COLO829 (cell line): ENCODE results near the gene BMPR2.
A peak's percentile ranks its signal among the peaks of the same experiment; 100 is the strongest.
"Not testable (repeated sequence)": the region's sequence is repeated elsewhere in the genome, so short reads cannot be mapped to it uniquely, and the experiment has no call there.

Experiments
- DNase-seq: peaks from one replicate; pipeline ENCODE4 v3.0.0; 2012; ENCODE audit warnings: low spot score

Gene BMPR2

DNA sequence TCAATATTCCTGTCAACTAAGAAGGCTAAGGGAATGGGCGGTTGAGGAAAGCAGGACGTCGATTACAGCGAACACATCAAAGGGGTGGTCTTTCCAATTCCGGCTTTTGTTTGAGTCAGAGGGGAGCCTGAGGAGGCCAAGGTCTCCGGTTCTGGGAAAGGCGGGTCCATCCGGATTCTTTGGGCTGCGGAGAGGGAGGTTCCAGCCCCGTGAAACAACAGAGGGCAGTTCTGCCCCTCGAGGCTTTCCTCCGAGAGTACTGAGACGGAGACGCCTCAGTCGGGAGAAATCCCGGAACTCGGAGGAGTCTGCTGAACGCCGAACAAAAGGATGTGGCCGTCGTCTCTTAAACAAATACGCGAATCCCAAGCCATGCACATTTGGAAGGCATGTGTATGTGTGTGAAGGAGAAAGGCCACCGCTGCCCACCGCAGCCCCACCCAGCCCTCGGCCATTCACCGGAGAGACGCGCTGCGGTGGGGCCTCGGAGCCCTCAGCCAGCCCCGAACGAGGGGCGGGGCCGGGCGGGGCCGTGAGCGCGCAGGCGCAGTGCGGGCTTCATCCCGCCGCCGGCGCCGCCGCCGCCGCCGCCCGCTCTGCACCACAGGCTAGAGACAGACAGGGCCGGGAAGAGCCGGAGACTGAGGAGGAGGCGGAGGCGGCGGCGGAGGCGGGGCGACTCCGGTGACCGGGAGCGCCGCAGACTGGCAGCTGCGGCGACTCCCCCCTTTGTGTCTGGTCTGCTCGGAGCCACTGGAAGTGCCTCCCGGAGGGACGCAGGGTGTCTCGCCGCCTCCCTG is at the start of gene BMPR2:
Gene BMPR2, plus strand, starts transcription at position 719 of the 800 bp plus-strand sequence. CDS start 1,148 bp downstream, outside the sequence.
- peak; percentile 53 for DNase-seq

DNA sequence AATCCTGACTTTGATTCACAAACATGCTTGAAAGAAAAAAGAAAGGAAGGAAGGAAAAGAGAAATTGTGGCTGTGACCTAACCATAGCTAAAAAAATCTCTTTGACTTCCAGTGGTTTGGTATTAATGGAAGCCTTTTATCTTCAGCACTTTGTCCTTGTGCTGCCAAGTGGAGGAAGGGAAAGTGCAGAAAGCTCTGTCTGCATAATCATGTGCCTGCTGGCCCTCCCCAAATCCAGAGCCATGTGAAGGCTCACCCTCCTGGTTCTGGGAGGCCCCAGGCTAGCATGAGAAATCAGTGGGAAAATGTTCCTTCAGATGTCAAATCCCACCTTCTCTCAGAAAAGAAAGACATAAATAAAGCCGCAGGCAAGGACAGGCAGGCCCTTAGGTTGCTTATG is 48.3 kb upstream of the BMPR2 start:
- peak; percentile 17 for DNase-seq

DNA sequence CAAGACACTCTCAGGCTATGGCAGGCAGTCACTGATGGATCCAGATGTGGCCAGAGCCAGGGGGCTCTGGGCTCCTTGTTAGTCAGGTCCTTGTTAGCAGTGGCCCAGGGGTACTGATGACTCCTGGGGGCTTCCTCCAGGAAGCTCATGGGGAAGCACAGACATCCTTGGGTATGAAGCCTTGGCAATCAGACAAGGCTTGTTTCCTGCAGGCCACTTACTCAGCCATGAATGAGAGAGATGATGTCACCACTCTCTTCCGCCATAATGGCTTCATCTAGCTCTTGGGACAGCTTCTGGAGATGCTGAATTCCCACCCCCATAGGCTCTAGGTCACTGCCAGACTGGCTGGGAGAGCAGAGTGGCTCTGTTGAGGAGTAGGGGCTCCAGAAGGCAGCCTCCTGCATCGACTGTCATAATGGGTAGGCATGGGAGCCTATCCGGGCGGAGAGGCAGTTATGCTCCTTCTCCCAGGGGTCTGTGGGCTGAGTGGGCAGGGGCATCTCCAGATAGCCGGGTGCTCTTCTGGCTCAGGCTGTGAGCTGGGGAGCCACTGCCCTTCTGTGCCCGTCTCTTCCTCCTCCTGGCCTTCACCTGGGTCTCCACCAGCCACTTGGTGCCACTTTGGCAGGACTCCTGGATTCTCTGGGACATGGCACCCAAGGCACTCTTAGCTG is 40.2 kb upstream of the BMPR2 start:
- DNase-seq, result no peak

DNA sequence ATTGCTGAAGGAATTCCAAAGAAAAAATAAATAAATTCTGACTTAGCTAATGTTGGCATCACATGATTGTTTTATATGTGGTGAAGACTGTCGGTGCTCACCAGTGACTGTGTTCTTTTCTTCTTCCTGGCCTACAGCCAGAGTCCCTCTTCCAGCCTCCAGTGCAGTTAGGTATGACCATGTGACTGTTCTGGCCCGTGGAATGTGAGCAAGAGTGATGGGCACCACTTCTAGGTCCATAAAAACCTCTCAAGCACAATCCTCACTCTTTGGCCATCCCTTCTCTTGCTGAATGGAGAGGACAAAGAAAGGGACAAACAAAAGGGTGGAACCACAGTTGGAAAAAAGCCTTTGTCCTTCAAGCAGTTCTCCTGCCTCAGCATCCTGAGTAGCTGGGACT is 39.0 kb upstream of the BMPR2 start:
- DNase-seq, result no peak

DNA sequence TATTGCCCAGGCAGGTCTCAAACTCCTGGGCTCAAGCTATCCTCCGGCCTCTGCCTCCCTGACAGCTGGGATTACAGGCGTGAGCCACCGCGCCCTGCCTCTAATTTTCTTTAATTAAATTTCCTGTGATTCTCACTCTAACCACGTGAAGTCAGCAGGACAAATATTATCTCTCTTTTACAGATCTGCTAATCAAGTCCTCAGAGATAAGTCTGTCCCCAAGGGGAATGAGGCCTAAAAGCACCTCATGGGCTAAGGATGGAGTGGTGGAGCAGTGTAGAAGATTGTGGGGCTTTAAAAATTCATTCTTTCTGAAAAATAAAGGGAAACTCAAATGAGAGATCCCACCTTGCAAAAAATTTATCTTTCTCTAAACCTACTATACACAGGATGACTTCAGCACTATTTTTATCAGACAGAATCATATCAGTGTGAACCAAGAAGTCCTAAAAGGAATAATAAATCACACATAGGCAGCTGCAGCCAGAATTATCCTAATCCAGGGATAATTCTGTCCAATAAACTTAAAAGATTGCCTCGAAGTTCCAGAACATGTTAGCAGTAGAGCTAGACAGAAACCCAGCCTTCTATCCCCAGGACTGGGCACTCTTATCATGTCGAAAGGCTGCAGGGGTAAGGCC is 38.3 kb upstream of the BMPR2 start:
- no peak for DNase-seq

DNA sequence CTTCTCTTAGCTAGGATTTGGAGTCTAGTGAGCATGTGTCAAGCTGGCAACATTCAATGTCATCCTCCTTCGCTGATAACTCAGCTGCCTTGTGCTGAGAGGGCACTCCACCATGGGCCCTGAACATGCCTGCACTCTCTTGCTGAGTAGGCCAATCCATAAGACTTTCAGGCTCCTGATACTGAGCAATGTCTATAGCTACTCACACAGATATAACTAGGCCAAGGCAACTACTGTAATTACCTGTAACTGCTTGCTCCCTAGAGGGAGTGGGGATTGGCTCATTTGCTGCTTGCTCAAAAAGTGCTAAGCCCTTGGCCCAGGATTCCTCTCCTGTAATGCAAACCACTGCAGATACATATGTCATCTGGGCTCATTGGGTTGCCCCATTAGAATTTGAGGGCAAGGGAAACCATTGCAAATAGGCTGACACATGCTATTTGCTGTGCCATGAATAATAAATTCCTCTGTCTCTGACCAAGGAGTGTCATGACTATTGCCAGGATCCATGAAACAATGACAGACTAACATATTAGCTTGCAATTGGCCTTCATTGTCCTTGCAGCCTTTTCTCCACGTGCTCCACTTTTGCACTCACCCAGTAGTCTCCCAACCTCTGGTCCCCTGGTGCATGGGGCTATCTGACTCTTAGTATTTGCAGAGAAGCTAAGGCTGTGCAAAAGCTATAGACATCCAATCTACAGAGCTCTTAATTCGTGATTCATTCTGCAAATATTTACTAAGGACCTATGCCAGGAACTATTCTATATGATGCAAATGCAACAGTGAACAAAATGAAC is 36.9 kb upstream of the BMPR2 start:
- DNase-seq, result no peak

DNA sequence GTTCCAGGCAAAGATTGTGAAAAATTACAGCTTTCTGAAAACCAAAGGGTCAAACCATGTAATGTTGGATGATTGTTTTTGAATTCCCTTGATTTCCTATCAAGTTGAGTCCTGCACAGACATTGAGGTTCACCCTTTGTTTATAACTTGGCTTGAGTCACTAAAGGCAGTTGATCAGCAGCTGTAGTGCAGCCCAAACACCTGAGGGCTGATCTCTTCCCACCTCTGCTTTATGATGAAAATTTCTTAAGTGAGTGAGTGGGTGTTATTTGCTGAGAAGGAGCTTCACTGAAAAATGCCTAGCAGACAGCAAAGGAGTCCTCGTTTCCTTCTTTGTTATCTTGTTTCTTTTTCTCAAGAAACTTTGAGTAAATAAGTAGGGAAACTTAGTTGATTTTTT is 31.9 kb upstream of the BMPR2 start:
- DNase-seq, result no peak

DNA sequence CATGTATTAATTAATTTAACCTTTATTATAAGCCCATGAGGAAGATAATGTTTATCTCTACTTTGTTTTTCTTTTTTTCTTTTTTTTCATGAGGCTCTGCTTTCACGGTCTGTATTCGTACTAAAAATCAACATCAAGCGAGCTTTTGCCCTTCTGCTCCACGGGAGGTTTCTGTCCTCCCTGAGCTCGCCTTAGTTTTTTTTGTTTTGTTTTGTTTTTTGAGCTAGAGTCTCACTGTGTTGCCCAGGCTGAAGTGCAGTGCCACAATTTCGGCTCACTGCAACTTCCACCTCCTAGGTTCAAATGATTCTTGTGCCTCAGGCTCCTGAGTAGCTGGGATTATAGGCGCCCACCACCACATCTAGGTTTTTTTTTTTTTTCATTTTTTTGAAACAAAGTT is 29.9 kb upstream of the BMPR2 start:
- no peak for DNase-seq

DNA sequence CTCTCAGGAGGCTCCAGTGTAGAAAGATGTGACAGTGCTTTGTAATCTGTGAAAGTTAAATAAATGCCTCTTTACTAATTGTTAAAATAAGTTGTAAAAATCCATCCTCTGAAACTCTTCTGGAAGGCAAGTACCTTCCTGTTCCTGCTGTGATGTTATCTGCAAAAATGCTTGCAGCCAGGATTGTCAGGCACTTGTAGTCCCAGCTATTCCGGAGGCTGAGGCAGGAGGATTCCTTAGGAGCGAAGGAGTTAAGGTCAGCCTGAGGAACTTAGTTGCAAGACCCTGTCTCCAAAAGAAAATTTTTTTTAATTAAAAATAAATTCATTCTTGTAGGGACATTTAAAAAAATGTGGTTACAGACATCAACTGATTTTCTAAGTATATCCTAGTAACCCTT is 22.7 kb upstream of the BMPR2 start:
- DNase-seq, result no peak

DNA sequence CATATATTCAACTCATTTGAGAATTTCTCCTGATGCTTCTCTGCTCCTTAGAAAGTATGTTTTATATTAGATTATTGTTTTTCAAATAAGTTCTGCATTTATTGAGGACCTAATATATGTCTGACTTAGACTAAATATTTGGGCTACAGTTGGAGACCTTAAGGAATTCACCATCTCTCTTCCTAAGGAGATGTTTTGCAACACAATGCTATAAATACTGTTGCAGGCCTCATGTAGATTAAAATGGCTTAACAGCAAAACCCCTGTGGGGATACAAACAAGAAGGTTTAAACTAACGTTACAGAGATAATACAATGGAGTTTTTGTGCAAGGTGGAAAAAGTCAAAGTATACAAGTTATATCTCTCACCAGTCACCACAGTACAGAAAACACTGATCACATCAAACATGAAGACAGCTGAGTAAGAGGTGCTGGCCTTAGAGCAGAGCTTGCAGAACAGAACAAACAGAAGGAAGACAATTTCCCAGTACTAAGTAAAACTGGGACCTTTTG is 20.1 kb upstream of the BMPR2 start:
- peak; percentile 45 for DNase-seq

DNA sequence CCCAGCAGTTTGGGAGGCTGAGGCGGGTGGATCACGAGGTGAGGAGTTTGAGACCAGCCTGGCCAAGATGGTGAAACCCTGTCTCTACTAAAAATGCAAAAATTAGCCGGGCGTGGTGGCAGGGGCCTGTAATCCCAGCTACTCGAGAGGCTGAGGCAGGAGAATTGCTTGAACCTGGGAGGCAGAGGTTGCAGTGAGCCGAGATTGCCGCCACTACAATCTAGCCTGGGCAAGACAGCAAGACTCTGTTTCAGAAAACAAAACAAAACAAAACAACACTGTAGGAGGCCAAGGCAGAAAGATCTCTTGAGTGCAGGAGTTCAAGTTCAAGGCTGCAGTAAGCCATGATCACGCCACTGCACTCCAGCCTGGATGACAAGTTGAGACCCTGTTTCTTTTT is 17.2 kb upstream of the BMPR2 start:
- DNase-seq, result not testable (repeated sequence)

DNA sequence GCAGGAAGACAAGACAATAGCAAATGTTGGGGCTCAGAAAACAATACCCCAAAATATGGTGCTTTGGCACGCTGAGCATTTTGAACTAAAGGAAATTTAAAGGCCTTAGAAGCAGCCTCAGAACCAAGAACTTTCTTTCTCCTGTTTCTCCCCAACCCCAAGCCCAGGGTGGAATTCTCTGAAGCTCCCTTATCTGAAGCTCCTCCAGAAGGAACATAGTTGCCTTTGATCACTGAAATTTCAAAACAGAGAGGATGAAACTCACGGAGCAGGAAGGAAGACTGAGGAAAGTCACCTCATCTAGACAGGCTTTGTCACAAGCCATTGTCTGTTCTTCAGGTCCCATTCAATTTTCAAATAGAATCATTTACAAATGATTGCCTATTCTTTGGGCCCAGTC is 15.5 kb upstream of the BMPR2 start:
- DNase-seq, result no peak

DNA sequence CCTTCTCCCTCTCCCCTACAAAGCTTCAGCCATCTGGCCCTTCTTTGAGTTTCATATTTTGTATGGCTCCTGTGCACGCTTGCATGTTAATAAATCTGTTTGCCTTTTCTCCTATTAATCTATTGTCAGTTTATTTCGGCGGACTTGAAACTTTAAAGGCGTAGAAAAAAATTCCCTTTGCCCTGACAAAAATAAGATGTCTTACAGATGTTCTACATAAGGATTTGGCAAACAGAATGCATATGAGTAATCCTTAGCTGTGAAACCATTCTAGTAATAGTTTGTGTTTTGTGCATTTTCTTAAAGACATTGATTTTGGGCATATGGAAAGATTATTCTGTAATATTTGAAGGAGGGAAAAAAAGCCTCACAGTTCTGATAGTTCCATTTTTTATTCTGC is 15.0 kb upstream of the BMPR2 start:
- DNase-seq, result no peak

DNA sequence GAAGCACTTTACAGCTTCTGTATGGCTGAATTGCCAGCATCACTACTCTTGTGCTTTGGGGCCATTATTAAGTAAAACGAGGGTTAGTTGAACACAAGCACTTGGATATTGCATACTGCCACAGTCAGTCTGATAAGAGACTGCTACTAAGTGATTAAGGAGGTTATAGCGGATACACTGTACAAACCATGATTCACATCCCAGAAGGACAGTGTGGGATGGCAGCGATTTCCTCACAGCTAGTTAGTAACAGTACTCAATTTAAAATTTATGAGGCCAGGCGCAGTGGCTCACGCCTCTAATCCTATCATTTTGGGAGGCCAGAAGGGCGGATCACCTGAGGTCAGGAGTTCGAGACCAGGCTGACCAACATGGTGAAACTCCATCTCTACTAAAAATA is 2.6 kb upstream of the BMPR2 start:
- DNase-seq, result no peak

DNA sequence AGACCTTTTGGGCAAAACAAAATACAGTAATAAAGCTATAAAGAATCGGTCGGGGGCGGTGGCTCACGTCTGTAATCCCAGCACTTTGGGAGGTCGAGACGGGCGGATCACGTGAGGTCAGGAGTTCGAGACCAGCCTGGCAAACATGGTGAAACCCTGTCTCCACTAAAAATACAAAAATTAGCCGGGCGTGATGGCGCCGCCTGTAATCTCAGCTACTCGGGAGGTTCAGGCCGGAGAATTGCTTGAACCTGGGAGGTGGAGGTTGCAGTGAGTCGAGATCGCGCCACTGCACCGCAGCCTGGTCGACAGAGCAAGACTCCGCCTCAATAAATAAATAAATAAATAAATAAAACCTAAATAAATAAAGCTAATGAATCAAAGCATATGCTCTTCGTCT is 1.7 kb upstream of the BMPR2 start:
- DNase-seq, result not testable (repeated sequence)

DNA sequence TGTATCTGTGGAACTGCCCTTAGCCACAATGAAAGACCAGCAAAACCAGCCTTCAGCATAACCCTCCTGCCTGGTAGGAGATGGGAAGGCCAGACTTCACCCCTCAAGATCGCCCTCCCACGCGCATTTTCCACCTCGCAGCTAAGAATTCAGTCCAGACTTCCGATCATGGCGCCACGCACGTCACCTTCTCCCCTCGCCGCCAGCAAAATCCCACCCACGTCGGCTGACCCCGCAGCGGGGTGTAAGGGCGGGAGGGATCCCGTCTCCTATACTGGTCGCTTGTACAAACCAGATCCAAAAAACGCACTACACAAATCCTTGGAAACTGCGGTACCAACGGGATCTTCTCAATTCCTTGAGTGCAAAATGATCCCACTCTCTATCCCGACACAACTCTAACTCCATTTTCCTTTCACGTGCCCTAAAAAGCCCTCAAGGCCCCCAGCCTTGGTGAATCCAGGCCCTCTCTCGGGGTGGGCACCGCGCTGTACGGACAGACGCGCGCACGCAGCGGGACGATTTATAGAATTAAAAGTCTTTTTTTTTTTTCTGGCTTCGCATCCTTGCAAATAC is 1.0 kb upstream of the BMPR2 start:
- no peak for DNase-seq

DNA sequence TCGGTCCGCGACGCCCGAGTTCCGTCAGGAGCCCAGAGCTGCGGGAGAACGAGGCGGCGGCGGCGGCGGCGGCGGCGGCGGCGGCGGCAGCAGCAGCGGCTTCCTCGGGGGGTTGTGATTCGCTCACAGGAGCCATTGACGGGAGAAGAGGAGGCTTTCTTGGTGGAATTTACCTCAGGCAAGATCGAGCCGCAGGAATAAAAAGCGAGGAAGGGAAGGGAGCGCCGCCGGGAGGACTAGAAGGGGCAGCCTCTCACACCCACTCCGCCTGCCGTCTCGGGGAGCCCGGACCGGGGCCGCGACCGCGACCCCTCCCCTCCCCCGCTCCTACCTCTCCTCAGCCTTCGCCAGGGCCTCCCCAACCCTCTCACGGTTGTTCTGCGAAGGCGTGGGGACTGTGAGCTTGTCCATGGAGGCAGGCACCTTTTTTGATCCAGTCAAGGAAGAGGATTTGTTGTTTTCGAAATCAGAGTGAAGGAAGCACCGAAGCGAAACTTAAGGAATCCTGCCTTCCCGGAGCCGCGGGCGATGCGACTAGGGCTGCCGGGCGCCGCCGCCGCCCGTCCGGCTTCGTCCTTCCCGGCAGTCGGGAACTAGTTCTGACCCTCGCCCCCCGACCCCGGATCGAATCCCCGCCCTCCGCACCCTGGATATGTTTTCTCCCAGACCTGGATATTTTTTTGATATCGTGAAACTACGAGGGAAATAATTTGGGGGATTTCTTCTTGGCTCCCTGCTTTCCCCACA is 506 bp downstream of the BMPR2 start:
- no peak for DNase-seq

DNA sequence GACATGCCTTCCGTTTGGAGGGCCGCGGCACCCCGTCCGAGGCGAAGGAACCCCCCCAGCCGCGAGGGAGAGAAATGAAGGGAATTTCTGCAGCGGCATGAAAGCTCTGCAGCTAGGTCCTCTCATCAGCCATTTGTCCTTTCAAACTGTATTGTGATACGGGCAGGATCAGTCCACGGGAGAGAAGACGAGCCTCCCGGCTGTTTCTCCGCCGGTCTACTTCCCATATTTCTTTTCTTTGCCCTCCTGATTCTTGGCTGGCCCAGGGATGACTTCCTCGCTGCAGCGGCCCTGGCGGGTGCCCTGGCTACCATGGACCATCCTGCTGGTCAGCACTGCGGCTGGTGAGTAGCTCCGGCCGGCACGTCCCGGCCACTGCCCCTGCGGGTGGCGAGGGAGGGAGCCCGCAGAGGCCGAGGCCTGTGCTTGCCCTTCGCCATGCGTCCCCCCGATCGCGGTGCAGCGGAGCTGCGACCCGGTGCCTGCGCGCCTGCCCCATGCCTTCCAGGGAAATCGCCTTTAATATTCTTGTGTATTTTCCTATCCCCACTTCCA is 1.2 kb downstream of the BMPR2 start:
- DNase-seq, result no peak

DNA sequence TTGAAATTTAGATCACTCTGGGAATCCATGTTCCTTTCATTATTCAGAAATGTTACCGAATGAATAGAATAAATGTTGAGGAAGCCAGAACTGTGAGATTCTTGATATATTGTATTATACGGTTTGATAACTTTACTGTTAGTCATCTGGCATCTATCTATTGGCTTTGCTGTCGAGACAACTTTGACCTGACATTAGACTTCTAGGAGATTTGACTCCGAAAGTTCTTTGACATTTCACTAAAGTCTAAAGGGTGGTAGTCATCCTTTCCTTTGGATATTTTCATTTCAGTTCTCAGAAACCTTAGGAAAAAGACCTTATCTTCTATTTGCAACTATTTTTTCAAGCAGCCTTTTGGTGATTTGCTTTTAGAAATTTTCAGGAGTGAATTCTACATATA is 1.9 kb downstream of the BMPR2 start:
- no peak for DNase-seq

DNA sequence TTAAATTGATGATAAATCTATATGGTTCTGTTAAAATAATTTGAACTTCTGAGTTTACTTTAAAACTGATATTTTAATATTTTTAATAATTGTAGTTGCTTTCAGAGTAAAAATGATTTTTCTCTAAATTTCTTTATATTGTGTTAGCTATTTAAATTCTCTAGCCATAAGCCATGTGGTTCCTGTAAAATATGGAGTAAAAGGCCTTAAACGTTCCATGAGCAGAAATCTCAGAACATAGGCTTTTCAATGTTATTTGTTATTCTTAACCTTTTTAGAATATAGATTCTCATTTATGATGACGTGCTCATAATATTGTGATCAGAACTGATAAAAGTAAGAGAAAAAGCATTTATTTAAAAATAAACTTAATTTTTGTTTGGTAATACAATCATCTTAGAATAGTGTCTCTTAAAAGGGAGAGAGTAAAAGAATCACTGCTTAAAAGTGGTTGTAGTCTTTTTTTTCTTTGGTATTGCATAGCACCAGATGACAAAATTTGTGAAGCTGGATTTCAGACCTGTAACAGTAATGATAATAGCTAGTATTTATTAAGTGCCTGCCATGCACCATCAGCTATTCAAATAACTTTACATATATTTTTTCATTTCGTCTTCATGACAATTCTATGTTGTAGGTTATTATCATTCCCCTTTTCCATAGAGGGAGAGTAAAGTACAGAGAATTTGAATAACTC is 2.7 kb downstream of the BMPR2 start:
- no peak for DNase-seq
